ENCODE data around the gene MAPK10.

DNA sequence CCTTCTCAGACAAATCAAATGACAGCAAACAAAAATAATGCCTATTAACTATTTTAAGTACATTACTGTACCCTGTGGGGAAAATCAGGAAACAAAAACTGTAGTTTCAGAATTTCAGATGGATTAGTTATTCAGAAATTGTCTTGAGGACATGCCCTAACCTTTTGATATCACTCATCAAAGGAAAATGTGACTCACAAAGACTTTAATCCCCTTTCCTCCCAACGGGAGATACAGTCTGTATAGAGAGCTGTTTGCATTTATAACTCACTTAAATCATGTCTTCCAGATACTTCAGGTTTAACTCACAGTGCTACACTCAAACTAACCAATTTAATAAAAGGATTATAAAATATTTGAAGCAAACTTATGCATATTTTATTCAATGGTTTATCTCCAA, 304.0 kb downstream of the MAPK10 start:
- TF ChIP-seq NFIC (IDR thresholded peaks at IDR 0.05): no peak
- no peak for TF ChIP-seq ZBTB7A (IDR thresholded peaks at IDR 0.05; ENCODE audit: low read depth)
- TF ChIP-seq REST (IDR thresholded peaks at IDR 0.05; ENCODE audit: low read depth): no peak

Data from Ishikawa (cell line).